SK-N-SH (cell line): ENCODE measurements around the gene SCYL1. TPM values are rescaled to one million over a fixed set of nuclear protein-coding genes. Genes with fewer than 3 reads are reported as not detected.

Experiments used
- CTCF ChIA-PET: fragments of 300-600, 350-600 bp; formaldehyde crosslinking; extraction: SDS; loops from one replicate; lab custom pipeline; 2021; lab: Yijun Ruan, JAX
- POLR2A ChIA-PET: fragments of 350-600 bp; sonication (Branson Sonifier 250); formaldehyde crosslinking; extraction: SDS; loops from one replicate; lab custom pipeline; 2020; ENCODE audit warnings: antibody characterized with exemption, inconsistent platforms; lab: Yijun Ruan, JAX
- DNase-seq: peaks from one replicate; pipeline ENCODE4 v3.0.0; 2012
- H2AFZ ChIP-seq: fragments of 200-600 bp; sonication (generic); 2 replicates; pipeline ENCODE4 v1.8.1; 2016; ENCODE audit warnings: antibody characterized with exemption, mild to moderate bottlenecking, low read depth
- H3F3A ChIP-seq: fragments of 200-600 bp; sonication (generic); replicated peaks from 2 replicates; pipeline ENCODE3; 2016; ENCODE audit warnings: antibody characterized with exemption, mild to moderate bottlenecking; ENCODE audit not compliant: insufficient read depth
- H3K27ac ChIP-seq, 2 experiments: fragments of 200-500 bp in 1 of 2; fragments of 200-600 bp in 1 of 2; sonication (Bioruptor generic) in 1 of 2; sonication (generic), shearing (Covaris generic) in 1 of 2; 2 replicates each; pipeline versions ENCODE4 v1.5.1 to v1.6.1; 2014 to 2016; ENCODE audit warnings: low read depth in 2 of 2, inconsistent platforms in 1 of 2, low read length in 1 of 2, mild to moderate bottlenecking in 1 of 2, mixed read lengths in 1 of 2
- H3K27me3 ChIP-seq: fragments of 200-600 bp; sonication (generic), shearing (Covaris generic); 2 replicates; pipeline ENCODE4 v1.6.1; 2016; ENCODE audit warnings: mixed run types; ENCODE audit not compliant: insufficient read depth
- H3K36me3 ChIP-seq, 2 experiments: fragments of 200-500 bp in 1 of 2; fragments of 200-600 bp in 1 of 2; sonication (Bioruptor generic) in 1 of 2; sonication (generic) in 1 of 2; replicated peaks in 1 of 2; 2 replicates each; pipeline versions ENCODE3 to v1.5.1; 2014 to 2016; ENCODE audit warnings: low read length in 1 of 2, mild to moderate bottlenecking in 1 of 2; ENCODE audit not compliant: insufficient read depth in 2 of 2, control insufficient read depth in 1 of 2
- H3K4me1 ChIP-seq, 2 experiments: fragments of 200-500 bp in 1 of 2; fragments of 200-600 bp in 1 of 2; sonication (Bioruptor generic) in 1 of 2; sonication (generic), shearing (Covaris generic) in 1 of 2; 2 replicates each; pipeline versions ENCODE4 v1.5.1 to v1.6.1; 2014 to 2016; ENCODE audit warnings: low read depth in 1 of 2, low read length in 1 of 2, mixed run types in 1 of 2; ENCODE audit not compliant: insufficient read depth in 2 of 2, control insufficient read depth in 1 of 2
- H3K4me2 ChIP-seq: fragments of 200-600 bp; sonication (generic), shearing (Covaris generic); 2 replicates; pipeline ENCODE4 v1.6.1; 2017; ENCODE audit warnings: mixed run types
- H3K4me3 ChIP-seq, 2 experiments: fragments of 200-500 bp in 1 of 2; fragments of 200-600 bp in 1 of 2; sonication (Bioruptor generic) in 1 of 2; sonication (generic), shearing (Covaris generic) in 1 of 2; 2 replicates each; pipeline versions ENCODE4 v1.5.1 to v1.8.1; 2014 to 2016; ENCODE audit warnings: low read depth in 2 of 2, inconsistent platforms in 1 of 2, low read length in 1 of 2, mild to moderate bottlenecking in 1 of 2, mixed read lengths in 1 of 2, moderate library complexity in 1 of 2
- H3K79me2 ChIP-seq: fragments of 200-600 bp; sonication (generic); 2 replicates; pipeline ENCODE4 v1.8.1; 2017; ENCODE audit warnings: mild to moderate bottlenecking; ENCODE audit not compliant: insufficient read depth
- H3K9ac ChIP-seq: fragments of 200-600 bp; sonication (generic); 2 replicates; pipeline ENCODE4 v1.6.1; 2017; ENCODE audit warnings: mixed run types
- H3K9me2 ChIP-seq: fragments of 200-600 bp; sonication (generic); 2 replicates; pipeline ENCODE4 v1.6.1; 2017; ENCODE audit warnings: mixed run types
- H3K9me3 ChIP-seq: fragments of 200-600 bp; sonication (generic); 2 replicates; pipeline ENCODE4 v1.6.1; 2017; ENCODE audit warnings: mixed run types, mild to moderate bottlenecking, moderate library complexity
- H4K20me1 ChIP-seq: fragments of 200-600 bp; sonication (generic); 2 replicates; pipeline ENCODE4 v1.6.1; 2017; ENCODE audit warnings: mild to moderate bottlenecking, mixed run types; ENCODE audit not compliant: insufficient read depth
- FOXJ3 ChIP-seq: sonication (generic); formaldehyde crosslinking; IDR thresholded peaks from 2 replicates; pipeline ENCODE4 v1.5.1; 2020; ENCODE audit warnings: mild to moderate bottlenecking, missing genetic modification reagents
- JUND ChIP-seq: IDR thresholded peaks from 2 replicates; pipeline ENCODE4 v1.4.0; 2012
- MEF2A ChIP-seq: IDR thresholded peaks from 2 replicates; pipeline ENCODE4 v1.4.0; 2012; ENCODE audit warnings: low read depth, borderline replicate concordance
- MXI1 ChIP-seq: IDR thresholded peaks from 2 replicates; pipeline ENCODE4 v1.6.1; 2012; ENCODE audit warnings: mild to moderate bottlenecking, low read depth, low read length, improper control_type of control experiment
- TEAD4 ChIP-seq: IDR thresholded peaks from 2 replicates; pipeline ENCODE4 v1.4.0; 2012; ENCODE audit warnings: mild to moderate bottlenecking, borderline replicate concordance; ENCODE audit not compliant: insufficient read depth
- YY1 ChIP-seq: IDR thresholded peaks from 2 replicates; pipeline ENCODE4 v1.4.0; 2012; ENCODE audit warnings: low read depth, mild to moderate bottlenecking
- WGBS: methylation state at CpG from one replicate; pipeline ENCODE4 v1.1.6; 2017; ENCODE audit warnings: low lambda C conversion rate; 5-methylcytosine and 5-hydroxymethylcytosine counted together
- polyA plus RNA-seq, 3 experiments: library from polyadenylated mRNA; depleted of rRNA; stranded (reverse); fragments of >200 nt; gene quantifications; 2 replicates each; pipeline ENCODE4 v1.2.3, GENCODE V29; 2012
- TF ChIP-seq, protein P1 (sequence below): fragments of 200-600 bp; sonication (generic); IDR thresholded peaks from 2 replicates; pipeline ENCODE4 v1.6.1; 2017; ENCODE audit warnings: antibody characterized with exemption, mild to moderate bottlenecking, moderate library complexity
- TF ChIP-seq, protein P2 (sequence below): fragments of 150-350 bp; IDR thresholded peaks from 2 replicates; pipeline ENCODE4 v1.6.1; 2016; ENCODE audit warnings: mild to moderate bottlenecking, low read depth, low read length
- TF ChIP-seq, protein P3 (sequence below): IDR thresholded peaks from 2 replicates; pipeline ENCODE4 v1.6.1; 2012; ENCODE audit warnings: mild to moderate bottlenecking, low read depth, low read length, moderate library complexity

The SCYL1 gene
- polyA plus RNA-seq, 1 of the 3 experiments (the other 2 are of a cell fraction) = 79.9 TPM

DNA sequence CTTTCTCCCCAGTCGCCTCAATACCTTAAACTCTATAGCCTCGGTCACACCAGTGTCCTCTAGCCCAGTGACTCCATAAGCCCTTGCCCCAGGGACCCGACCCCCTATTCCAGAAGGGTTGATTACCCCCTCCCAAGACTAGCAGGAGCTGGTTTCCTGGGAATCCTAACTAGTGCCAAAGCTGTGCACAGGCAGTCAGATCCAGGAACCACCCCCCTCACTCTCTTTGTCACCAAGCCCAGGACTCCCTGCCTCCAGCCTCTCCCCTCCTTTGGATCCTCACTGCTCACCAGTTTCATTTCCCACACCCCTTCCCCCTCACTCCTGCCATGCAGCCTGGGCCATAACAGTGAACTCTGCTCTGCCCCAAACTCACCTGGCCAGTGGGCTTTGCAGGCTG is 23.5 kb downstream of the SCYL1 start (continued):
- no peak for TF ChIP-seq TEAD4
- TF ChIP-seq, all 33 proteins: peak for 0

DNA sequence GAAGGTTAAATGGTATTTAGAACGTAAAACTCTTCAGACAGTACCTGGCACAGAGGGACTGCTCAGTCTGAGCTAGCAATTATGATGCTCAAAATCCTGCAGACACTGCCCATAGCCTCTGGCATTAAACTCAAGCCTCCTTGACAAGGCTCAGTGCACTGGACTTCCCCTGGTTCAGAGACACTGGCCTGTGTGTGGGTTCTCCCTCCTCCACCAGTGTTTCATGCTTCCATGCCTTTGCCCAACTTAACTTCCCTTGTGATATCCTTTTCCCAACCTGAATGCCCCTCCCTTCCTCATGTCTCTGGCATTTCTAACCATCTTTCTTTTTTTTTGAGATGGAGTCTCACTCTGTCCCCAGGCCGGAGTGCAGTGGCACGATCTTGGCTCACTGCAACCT is 24.2 kb downstream of the SCYL1 start:
- no peak overlapping the region for H3K4me2 ChIP-seq
- H3K4me3 ChIP-seq = no peak overlapping the region
- H4K20me1 ChIP-seq = 0 out of 2 replicates have a peak, but pooled peaks cover 7% of the 10 kb centered on the region
- no peaks in the 10 kb centered on the region for H3K9me3 ChIP-seq
- H3K27ac ChIP-seq = no peak overlapping the region
- peaks cover 16% of the 10 kb centered on the region for H3K79me2 ChIP-seq
- ChIA-PET POLR2A (no interaction called here), CTCF (interaction anchor here (1.2 to 6.4 kb wide), 4 partner anchors 7 to 24 kb away, joined by 3 to 88 read pairs (median 4); partner anchors contain the start of gene ZNRD2)
- no peak for DNase-seq
- H3K9ac ChIP-seq = no peak overlapping the region
- no peaks in the 10 kb centered on the region for H3K27me3 ChIP-seq
- peaks cover 29 to 58% of the 10 kb centered on the region in 2 experiments for H3K36me3 ChIP-seq
- no peaks in the 10 kb centered on the region for H3K9me2 ChIP-seq
- 95% methylated on average over 3 of the region's 3 CpGs for WGBS
- H3F3A ChIP-seq = no peaks in the 10 kb centered on the region
- no peak for TF ChIP-seq TEAD4
- TF ChIP-seq, protein P1, sequence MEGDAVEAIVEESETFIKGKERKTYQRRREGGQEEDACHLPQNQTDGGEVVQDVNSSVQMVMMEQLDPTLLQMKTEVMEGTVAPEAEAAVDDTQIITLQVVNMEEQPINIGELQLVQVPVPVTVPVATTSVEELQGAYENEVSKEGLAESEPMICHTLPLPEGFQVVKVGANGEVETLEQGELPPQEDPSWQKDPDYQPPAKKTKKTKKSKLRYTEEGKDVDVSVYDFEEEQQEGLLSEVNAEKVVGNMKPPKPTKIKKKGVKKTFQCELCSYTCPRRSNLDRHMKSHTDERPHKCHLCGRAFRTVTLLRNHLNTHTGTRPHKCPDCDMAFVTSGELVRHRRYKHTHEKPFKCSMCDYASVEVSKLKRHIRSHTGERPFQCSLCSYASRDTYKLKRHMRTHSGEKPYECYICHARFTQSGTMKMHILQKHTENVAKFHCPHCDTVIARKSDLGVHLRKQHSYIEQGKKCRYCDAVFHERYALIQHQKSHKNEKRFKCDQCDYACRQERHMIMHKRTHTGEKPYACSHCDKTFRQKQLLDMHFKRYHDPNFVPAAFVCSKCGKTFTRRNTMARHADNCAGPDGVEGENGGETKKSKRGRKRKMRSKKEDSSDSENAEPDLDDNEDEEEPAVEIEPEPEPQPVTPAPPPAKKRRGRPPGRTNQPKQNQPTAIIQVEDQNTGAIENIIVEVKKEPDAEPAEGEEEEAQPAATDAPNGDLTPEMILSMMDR = no peak
- no peak for TF ChIP-seq FOXJ3
- no peak for TF ChIP-seq MEF2A
- TF ChIP-seq MXI1 = no peak
- TF ChIP-seq, protein P2, sequence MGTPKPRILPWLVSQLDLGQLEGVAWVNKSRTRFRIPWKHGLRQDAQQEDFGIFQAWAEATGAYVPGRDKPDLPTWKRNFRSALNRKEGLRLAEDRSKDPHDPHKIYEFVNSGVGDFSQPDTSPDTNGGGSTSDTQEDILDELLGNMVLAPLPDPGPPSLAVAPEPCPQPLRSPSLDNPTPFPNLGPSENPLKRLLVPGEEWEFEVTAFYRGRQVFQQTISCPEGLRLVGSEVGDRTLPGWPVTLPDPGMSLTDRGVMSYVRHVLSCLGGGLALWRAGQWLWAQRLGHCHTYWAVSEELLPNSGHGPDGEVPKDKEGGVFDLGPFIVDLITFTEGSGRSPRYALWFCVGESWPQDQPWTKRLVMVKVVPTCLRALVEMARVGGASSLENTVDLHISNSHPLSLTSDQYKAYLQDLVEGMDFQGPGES = no peak
- TF ChIP-seq JUND = no peak
- TF ChIP-seq YY1 = no peak
- TF ChIP-seq, protein P3, sequence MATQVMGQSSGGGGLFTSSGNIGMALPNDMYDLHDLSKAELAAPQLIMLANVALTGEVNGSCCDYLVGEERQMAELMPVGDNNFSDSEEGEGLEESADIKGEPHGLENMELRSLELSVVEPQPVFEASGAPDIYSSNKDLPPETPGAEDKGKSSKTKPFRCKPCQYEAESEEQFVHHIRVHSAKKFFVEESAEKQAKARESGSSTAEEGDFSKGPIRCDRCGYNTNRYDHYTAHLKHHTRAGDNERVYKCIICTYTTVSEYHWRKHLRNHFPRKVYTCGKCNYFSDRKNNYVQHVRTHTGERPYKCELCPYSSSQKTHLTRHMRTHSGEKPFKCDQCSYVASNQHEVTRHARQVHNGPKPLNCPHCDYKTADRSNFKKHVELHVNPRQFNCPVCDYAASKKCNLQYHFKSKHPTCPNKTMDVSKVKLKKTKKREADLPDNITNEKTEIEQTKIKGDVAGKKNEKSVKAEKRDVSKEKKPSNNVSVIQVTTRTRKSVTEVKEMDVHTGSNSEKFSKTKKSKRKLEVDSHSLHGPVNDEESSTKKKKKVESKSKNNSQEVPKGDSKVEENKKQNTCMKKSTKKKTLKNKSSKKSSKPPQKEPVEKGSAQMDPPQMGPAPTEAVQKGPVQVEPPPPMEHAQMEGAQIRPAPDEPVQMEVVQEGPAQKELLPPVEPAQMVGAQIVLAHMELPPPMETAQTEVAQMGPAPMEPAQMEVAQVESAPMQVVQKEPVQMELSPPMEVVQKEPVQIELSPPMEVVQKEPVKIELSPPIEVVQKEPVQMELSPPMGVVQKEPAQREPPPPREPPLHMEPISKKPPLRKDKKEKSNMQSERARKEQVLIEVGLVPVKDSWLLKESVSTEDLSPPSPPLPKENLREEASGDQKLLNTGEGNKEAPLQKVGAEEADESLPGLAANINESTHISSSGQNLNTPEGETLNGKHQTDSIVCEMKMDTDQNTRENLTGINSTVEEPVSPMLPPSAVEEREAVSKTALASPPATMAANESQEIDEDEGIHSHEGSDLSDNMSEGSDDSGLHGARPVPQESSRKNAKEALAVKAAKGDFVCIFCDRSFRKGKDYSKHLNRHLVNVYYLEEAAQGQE = no peak
- H3K4me1 ChIP-seq = peaks cover 0 to 4% of the 10 kb centered on the region in 2 experiments; a peak in 1 of 4 replicates
- H2AFZ ChIP-seq = no peak overlapping the region
